Measurements from ENCODE around the gene R3HDM2. TPM values are rescaled to one million over a fixed set of nuclear protein-coding genes. Genes with fewer than 3 reads are reported as not detected.

The R3HDM2 gene
- total RNA-seq, 1 donor from 2014 or later, result 57.3 TPM

GRCh38 chr12:57221169-57221917 is 209.5 kb downstream of the R3HDM2 start:
- no peak for TF ChIP-seq CTCF (conservative IDR thresholded peaks at IDR 0.05)
- Mint-ChIP-seq H3K4me1 (peaks cover 45% of the 10 kb centered on the region), H3K9me3 (no peaks in the 10 kb centered on the region), H3K27me3 (ENCODE audit: low read depth) (peaks cover 91% of the 10 kb centered on the region), H3K27ac (ENCODE audit: unreplicated experiment) (no peak overlapping the region), H3K4me3 (peak overlapping the region; percentile 5), H3K36me3 (ENCODE audit: low read depth) (no peaks in the 10 kb centered on the region)
- DNase-seq (ENCODE audit: low read depth, low spot score), result no peak

- no peak for DNase-seq (ENCODE audit: low read depth, low spot score)
- H3K4me1 Mint-ChIP-seq, result peaks cover 45% of the 10 kb centered on the region
- peaks cover 90% of the 10 kb centered on the region for H3K27me3 Mint-ChIP-seq (ENCODE audit: low read depth)
- no peak overlapping the region for H3K27ac Mint-ChIP-seq (ENCODE audit: unreplicated experiment)
- no peaks in the 10 kb centered on the region for H3K36me3 Mint-ChIP-seq (ENCODE audit: low read depth)
- peak overlapping the region; percentile 5 for H3K4me3 Mint-ChIP-seq
- H3K9me3 Mint-ChIP-seq, result no peaks in the 10 kb centered on the region
- TF ChIP-seq CTCF (conservative IDR thresholded peaks at IDR 0.05), result no peak
Observed at GRCh38 chr12:57220770-57221168, 210.1 kb downstream of the R3HDM2 start.

GRCh38 chr12:57219993-57220754 is 210.7 kb downstream of the R3HDM2 start:
- DNase-seq (ENCODE audit: low read depth, low spot score), result no peak
- Mint-ChIP-seq H3K36me3 (ENCODE audit: low read depth) (no peaks in the 10 kb centered on the region), H3K4me3 (peak overlapping the region; percentile 47), H3K4me1 (peaks cover 51% of the 10 kb centered on the region), H3K9me3 (no peaks in the 10 kb centered on the region), H3K27ac (ENCODE audit: unreplicated experiment) (no peak overlapping the region), H3K27me3 (ENCODE audit: low read depth) (peaks cover 91% of the 10 kb centered on the region)
- no peak for TF ChIP-seq CTCF (conservative IDR thresholded peaks at IDR 0.05)

GRCh38 chr12:57219205-57219992 is 211.4 kb downstream of the R3HDM2 start:
- no peaks in the 10 kb centered on the region for H3K9me3 Mint-ChIP-seq
- TF ChIP-seq CTCF (conservative IDR thresholded peaks at IDR 0.05), result no peak
- DNase-seq (ENCODE audit: low read depth, low spot score), result no peak
- H3K27ac Mint-ChIP-seq (ENCODE audit: unreplicated experiment), result no peak overlapping the region
- H3K4me1 Mint-ChIP-seq, result peaks cover 52% of the 10 kb centered on the region
- H3K4me3 Mint-ChIP-seq, result peak overlapping the region; percentile 47
- H3K36me3 Mint-ChIP-seq (ENCODE audit: low read depth), result no peaks in the 10 kb centered on the region
- H3K27me3 Mint-ChIP-seq (ENCODE audit: low read depth), result peaks cover 93% of the 10 kb centered on the region

GRCh38 chr12:57218030-57218853 is 212.6 kb downstream of the R3HDM2 start:
- peak overlapping the region; percentile 83 for H3K4me3 Mint-ChIP-seq
- H3K4me1 Mint-ChIP-seq, result peaks cover 60% of the 10 kb centered on the region
- no peak for DNase-seq (ENCODE audit: low read depth, low spot score)
- no peak for TF ChIP-seq CTCF (conservative IDR thresholded peaks at IDR 0.05)
- H3K27me3 Mint-ChIP-seq (ENCODE audit: low read depth), result peaks cover 93% of the 10 kb centered on the region
- no peaks in the 10 kb centered on the region for H3K9me3 Mint-ChIP-seq
- H3K27ac Mint-ChIP-seq (ENCODE audit: unreplicated experiment), result no peak overlapping the region
- no peaks in the 10 kb centered on the region for H3K36me3 Mint-ChIP-seq (ENCODE audit: low read depth)
